MM.1S (cell line): ENCODE measurements around the gene ZNF618.

Source experiments
- CTCF ChIP-seq: fragments of 300-600 bp; sonication (generic); IDR thresholded peaks from 2 replicates; pipeline ENCODE4 v1.5.1; 2016; ENCODE audit warnings: antibody characterized with exemption, low read length, mixed read lengths
- EZH2 ChIP-seq: fragments of 300-600 bp; sonication (generic); optimal IDR thresholded peaks from 2 replicates; pipeline ENCODE3; 2017; ENCODE audit warnings: low read depth, mild to moderate bottlenecking, antibody characterized with exemption, low read length, mixed read lengths
- EZH2phosphoT487 ChIP-seq: fragments of 300-600 bp; sonication (generic); IDR thresholded peaks from 2 replicates; pipeline ENCODE4 v1.6.1; 2018; ENCODE audit warnings: antibody characterized with exemption, low read length

DNA sequence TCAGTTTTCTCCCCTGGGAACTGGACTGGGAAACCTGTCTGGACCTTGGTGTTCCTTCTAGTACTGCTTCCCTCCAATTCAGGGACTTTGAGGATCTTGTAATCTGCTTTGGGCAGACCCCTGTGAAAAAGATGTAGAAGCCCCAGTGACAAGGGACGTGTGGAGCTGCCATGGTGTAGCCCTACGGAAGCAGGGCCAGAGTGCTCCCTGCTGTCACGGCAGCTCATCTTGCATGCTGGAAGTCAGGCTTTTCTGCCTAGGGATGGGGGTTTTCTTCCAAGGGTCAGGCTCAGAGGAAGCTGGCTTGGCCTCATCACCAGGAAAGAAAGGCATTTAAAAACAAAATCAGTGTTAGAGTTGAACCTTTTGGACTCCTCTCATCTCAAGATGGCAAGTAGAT, 115.6 kb downstream of the ZNF618 start:
- TF ChIP-seq CTCF (no peak), EZH2phosphoT487 (no peak), EZH2 (no peak)
